B cell (primary cell): ENCODE measurements around the gene ZSWIM4. TPM values are rescaled to one million over a fixed set of nuclear protein-coding genes. Genes with fewer than 3 reads are reported as not detected.

Source experiments
- ATAC-seq: fragments of 200-7000 bp; cut with Tn5 transposase; one replicate; pipeline ENCODE4 v1.10.0; 2021; ENCODE audit warnings: low read depth, mild to moderate bottlenecking, moderate number of reproducible peaks, moderate library complexity
- CTCF ChIA-PET: fragments of 350-600 bp; sonication (Branson Sonifier 250); formaldehyde crosslinking; loops from one replicate; lab custom pipeline; 2021; ENCODE audit warnings: antibody characterized with exemption, inconsistent platforms; lab: Charles Lee
- POLR2A ChIA-PET: fragments of 350-600 bp; sonication (Branson Sonifier 250); formaldehyde crosslinking; loops from one replicate; lab custom pipeline; 2021; ENCODE audit warnings: antibody characterized with exemption; lab: Charles Lee
- DNase-seq: peaks from one replicate; pipeline ENCODE4 v3.0.0; 2013
- H2AFZ ChIP-seq: 2 replicates; pipeline ENCODE4 v1.6.1; 2012; ENCODE audit warnings: mild to moderate bottlenecking, low read depth, low read length; ENCODE audit not compliant: insufficient read depth, poor library complexity, severe bottlenecking
- H3K27ac ChIP-seq, 2 donors: 1 replicate in 1 of 2; 2 replicates in 1 of 2; pipeline ENCODE4 v1.5.1; 2012 to 2013; ENCODE audit warnings: low read length in 2 of 2, mild to moderate bottlenecking in 2 of 2, moderate library complexity in 1 of 2
- H3K27me3 ChIP-seq, 4 experiments: fragments of 200-600 bp in 1 of 4; sonication (generic) in 1 of 4; replicated peaks in 1 of 4; 1 replicate in 2 of 4; 2 replicates in 2 of 4; pipeline versions ENCODE4 v1.6.1 to v1.7.0; 2013 to 2016; ENCODE audit warnings: low read length in 3 of 4, mild to moderate bottlenecking in 2 of 4, mixed read lengths in 1 of 4, moderate library complexity in 1 of 4; ENCODE audit not compliant: insufficient read depth in 4 of 4, control insufficient read depth in 3 of 4; ENCODE audit errors: control extremely low read depth in 1 of 4
- H3K36me3 ChIP-seq, 2 experiments: replicated peaks in 1 of 2; 1 replicate in 1 of 2; 2 replicates in 1 of 2; pipeline versions ENCODE4 v1.6.1 to v1.7.1; 2013; ENCODE audit warnings: low read length in 1 of 2; ENCODE audit not compliant: insufficient read depth in 2 of 2, control insufficient read depth in 1 of 2; ENCODE audit errors: control extremely low read depth in 1 of 2, extremely low read depth in 1 of 2
- H3K4me1 ChIP-seq, 2 donors: fragments of 200-600 bp in 1 of 2; sonication (generic) in 1 of 2; 1 replicate in 1 of 2; 2 replicates in 1 of 2; pipeline versions ENCODE4 v1.5.1 to v1.6.1; 2013 to 2017; ENCODE audit warnings: low read length in 2 of 2; ENCODE audit not compliant: control insufficient read depth in 2 of 2, insufficient read depth in 2 of 2
- H3K4me2 ChIP-seq: replicated peaks from 2 replicates; pipeline ENCODE3; 2012; ENCODE audit warnings: mild to moderate bottlenecking, low read depth, low read length; ENCODE audit not compliant: poor library complexity, severe bottlenecking
- H3K4me3 ChIP-seq, 5 experiments: fragments of 200-600 bp in 1 of 5; sonication (generic) in 1 of 5; 1 replicate in 3 of 5; 2 replicates in 2 of 5; pipeline versions ENCODE4 v1.5.1 to v1.7.0; 2011 to 2016; ENCODE audit warnings: low read length in 4 of 5, mild to moderate bottlenecking in 4 of 5, low read depth in 2 of 5, control low read depth in 1 of 5, moderate library complexity in 1 of 5; ENCODE audit not compliant: insufficient read depth in 1 of 5; ENCODE audit errors: control extremely low read depth in 1 of 5, extremely low read depth in 1 of 5
- H3K79me2 ChIP-seq: fragments of 200-600 bp; sonication (generic); one replicate; pipeline ENCODE4 v1.6.0; 2016; ENCODE audit warnings: low read length; ENCODE audit not compliant: control insufficient read depth, insufficient read depth
- H3K9ac ChIP-seq: fragments of 200-600 bp; sonication (generic); 2 replicates; pipeline ENCODE4 v1.6.1; 2017; ENCODE audit warnings: mild to moderate bottlenecking, low read length, moderate library complexity
- H3K9me3 ChIP-seq, 3 donors: one replicate each; pipeline versions ENCODE4 v1.6.1 to v1.7.1; 2013; ENCODE audit warnings: low read length in 2 of 3; ENCODE audit not compliant: control insufficient read depth in 2 of 3, insufficient read depth in 1 of 3; ENCODE audit errors: control extremely low read depth in 1 of 3
- H4K20me1 ChIP-seq: 2 replicates; pipeline ENCODE4 v1.6.0; 2012; ENCODE audit warnings: mild to moderate bottlenecking, low read length; ENCODE audit not compliant: insufficient read depth, control insufficient read depth, poor library complexity, severe bottlenecking
- H3K27ac Mint-ChIP-seq: one replicate; pipeline ENCODE4 v1.8.0; 2021; ENCODE audit warnings: mixed read lengths
- H3K27me3 Mint-ChIP-seq: one replicate; pipeline ENCODE4 v1.8.0; 2021; ENCODE audit warnings: mixed read lengths
- H3K4me1 Mint-ChIP-seq: one replicate; pipeline ENCODE4 v1.8.0; 2021; ENCODE audit warnings: mixed read lengths
- H3K4me3 Mint-ChIP-seq: one replicate; pipeline ENCODE4 v1.8.0; 2021; ENCODE audit warnings: mixed read lengths
- H3K9me3 Mint-ChIP-seq: one replicate; pipeline ENCODE4 v1.8.0; 2022; ENCODE audit warnings: mixed read lengths; ENCODE audit not compliant: insufficient read depth
- CTCF ChIP-seq: fragments of 200-600 bp; IDR thresholded peaks from one replicate; pipeline ENCODE4 v1.8.0; 2022; ENCODE audit warnings: antibody characterized with exemption, mild to moderate bottlenecking
- WGBS: methylation state at CpG from one replicate; pipeline ENCODE4 v1.1.5; 2013; ENCODE audit warnings: missing lambda C conversion rate; ENCODE audit not compliant: insufficient coverage; 5-methylcytosine and 5-hydroxymethylcytosine counted together
- intact Hi-C: fragments of 100-400 bp; cut with micrococcal nuclease; formaldehyde crosslinking; loops from one replicate; pipeline ENCODE4 v1.10.0; 2022
- polyA plus RNA-seq: library from polyadenylated mRNA; depleted of rRNA; stranded (reverse); fragments of >200 nt; gene quantifications from 2 replicates; pipeline ENCODE4 v1.2.3, GENCODE V29; 2012
- total RNA-seq, 2 donors: library from RNA; stranded (reverse); fragments of 120-200 nt in 1 of 2; gene quantifications; 1 replicate in 1 of 2; 2 replicates in 1 of 2; pipeline versions ENCODE4 v1.2.3 to v1.2.4, GENCODE V29; 2013 to 2022

Gene ZSWIM4
- total and polyA plus RNA-seq, 2 donors (not counting 1 experiment from before 2014, with no cell fraction given) = 2.6 to 10.6 TPM

- no peak for TF ChIP-seq CTCF
- intact Hi-C loops = loop anchor here (1.0 to 2.0 kb wide), 4 partner anchors 21 to 341 kb away; partner anchors contain the start of genes ASF1B, C19orf53 and RFX1
- Histone ChIP-seq H3K4me2 (peak overlapping the region; percentile 97), H3K27ac (peak overlapping the region; percentile 29 to 82), H3K36me3 (no peaks in the 10 kb centered on the region), H3K9me3 (peaks cover 0 to 4% (median 0%) of the 10 kb centered on the region in 3 donors), H3K9ac (peak overlapping the region; percentile 87), H3K27me3 (no peaks in the 10 kb centered on the region), H3K79me2 (peaks cover 12% of the 10 kb centered on the region), H3K4me3 (peak overlapping the region; percentile 34 to 81 (median 67)), H2AFZ (peak overlapping the region; percentile 77), H3K4me1 (peaks cover 18 to 23% of the 10 kb centered on the region in 2 donors), H4K20me1 (no peaks in the 10 kb centered on the region)
- H3K27me3 Mint-ChIP-seq = no peaks in the 10 kb centered on the region
- no peak for DNase-seq
- ChIA-PET POLR2A (interaction anchor here (0.7 to 3.1 kb wide), 8 partner anchors 21 to 236 kb away, joined by 3 to 16 read pairs (median 8); partner anchors contain the start of genes C19orf53 and IL27RA), CTCF (interaction anchor here (0.8 to 7.3 kb wide), 9 partner anchors 9 to 341 kb away, joined by 3 to 52 read pairs (median 4); no protein-coding TSS in a partner anchor)
- peak; percentile 28 for ATAC-seq
- WGBS = 1% methylated on average over 42 of the region's 42 CpGs
- H3K4me1 Mint-ChIP-seq = peaks cover 30% of the 10 kb centered on the region
- H3K9me3 Mint-ChIP-seq = no peaks in the 10 kb centered on the region
- peak overlapping the region; percentile 95 for H3K27ac Mint-ChIP-seq
- H3K4me3 Mint-ChIP-seq = peak overlapping the region; percentile 98
Observed at GRCh38 chr19:13795595-13796300, 505 bp downstream of the ZSWIM4 start.
